Dermis lymphatic vessel endothelial cell (primary cell): ENCODE measurements around the gene ZBTB45. TPM values are rescaled to one million over a fixed set of nuclear protein-coding genes. Genes with fewer than 3 reads are reported as not detected.

Experiments
- total RNA-seq: library from RNA; depleted of rRNA; stranded (reverse); fragments of >200 nt; gene quantifications from 2 replicates; pipeline ENCODE4 v1.2.1, GENCODE V29; 2014

The ZBTB45 gene
- 3.7 and 4.4 TPM in 2 replicates for total RNA-seq

DNA sequence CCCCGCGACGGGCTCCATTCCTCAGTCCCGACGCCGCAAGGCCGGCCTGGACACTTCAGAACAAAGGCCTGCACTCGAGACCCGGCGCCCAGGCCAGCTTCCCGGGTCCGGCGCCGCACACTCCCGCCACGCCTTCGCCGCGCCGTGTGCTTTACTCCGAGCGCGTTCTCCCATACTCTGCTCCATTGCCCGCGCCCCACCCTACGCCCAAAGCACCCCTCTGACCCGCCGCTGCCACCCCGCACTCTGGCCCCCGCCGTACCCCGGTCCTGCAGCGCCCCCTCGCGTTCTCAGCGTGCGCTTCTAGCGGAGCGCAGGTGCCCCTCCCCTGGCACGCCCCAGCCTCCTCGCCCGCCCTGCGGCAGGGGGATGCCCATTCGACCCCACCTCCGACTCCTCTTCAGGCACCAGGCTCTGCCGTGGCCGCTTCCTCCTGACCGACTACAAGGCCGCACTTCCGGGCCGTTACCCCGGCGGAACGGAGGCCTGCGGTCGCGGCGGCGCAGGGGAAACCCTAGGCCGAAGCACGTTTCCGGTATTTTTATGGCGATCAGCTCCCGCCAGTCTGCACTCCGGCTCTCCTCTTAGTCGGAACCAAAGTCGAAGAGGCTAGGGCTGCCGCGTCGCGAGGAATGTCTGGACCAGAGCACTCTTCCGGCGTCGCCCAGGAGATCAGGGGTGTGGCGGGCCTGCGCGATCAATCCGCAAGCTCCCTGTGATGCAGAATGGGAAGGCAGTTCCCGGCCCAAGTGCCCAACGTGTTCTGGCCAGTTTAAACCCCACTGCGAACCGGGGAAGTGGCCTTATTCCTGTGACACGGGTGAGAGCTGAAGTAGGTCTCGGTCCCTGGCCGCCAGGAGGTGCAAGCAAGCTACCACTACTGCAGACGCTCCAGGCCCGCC is at the start of gene ZBTB45:
Gene ZBTB45, minus strand, starts transcription at position 456 of the 902 bp plus-strand sequence. CDS start 2,137 bp downstream, outside the sequence.

DNA sequence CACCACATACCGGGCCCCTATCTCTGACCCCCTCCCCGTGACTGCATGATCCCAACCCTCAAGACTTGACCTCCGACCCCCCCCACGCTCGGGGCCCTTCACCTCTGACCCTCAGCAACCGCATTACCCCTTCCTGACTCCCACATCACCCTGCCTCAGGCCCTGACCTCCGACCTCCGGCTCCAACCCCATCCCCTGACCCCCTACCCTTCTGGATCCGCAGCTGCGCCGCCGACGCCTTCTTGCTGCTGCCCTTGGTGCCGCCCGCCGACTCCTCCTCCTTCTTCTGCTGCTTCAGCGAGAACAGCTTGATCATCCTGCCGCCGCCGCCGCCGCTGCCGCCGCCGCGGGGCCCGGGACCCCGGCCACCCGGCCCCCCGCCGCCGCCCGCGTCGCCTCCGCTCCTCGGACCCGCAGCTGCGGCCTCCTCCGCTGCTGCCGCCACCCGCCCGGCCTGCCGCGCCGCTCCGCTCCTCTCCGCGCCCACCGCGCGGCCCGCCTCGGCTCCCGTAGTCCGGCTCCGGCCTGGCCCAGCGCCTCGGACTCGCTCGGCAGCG is 38.5 kb upstream of the ZBTB45 start, which contains the start of gene UBE2M:
Gene UBE2M, minus strand, starts transcription at position 546 of the 557 bp plus-strand sequence. Its CDS starts 230 bp downstream, at position 316.

DNA sequence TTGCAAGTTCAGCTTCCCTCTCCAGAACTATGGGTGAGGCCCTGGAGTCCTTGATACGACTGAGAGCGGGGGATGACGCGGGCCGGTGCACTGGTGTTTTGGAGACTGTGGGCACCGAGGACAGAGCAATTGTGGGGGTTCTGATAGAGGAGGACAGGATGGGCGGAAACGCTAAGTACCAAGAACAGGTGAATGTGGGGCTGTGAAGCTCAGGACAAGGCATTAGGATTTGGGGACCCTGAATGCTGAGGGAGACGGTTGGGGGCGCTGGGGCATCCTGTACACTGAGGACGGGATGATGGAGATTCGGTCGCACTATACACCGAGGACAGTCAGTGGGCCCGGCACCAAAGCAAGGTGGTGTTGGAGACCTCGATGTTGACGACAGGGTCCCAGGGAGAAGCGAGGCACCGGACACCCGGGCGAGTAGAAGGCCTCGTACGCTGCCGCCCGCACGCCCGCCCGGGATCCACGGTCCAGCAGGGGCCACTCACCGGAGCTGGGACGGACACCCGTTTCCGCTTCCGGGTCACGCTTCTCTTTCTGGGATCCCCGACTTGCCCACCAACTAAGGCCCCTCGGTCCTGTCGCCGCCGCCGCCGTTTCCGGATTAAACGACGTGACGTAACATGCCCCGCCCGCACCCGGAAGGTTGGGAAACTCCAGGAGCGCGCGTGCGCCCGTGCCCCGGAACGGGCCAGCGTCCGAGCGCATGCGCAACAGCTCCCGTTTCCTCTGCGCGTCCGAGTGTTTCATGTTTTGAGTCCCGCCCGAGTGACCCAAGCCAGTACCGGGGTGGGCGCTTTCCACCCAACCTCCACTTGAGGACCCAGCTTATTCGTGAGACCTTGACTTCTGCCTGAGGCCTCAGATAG is 35.1 kb upstream of the ZBTB45 start, which contains the start of gene CHMP2A:
Gene CHMP2A, minus strand, starts transcription at position 612 of the 875 bp plus-strand sequence. CDS start 893 bp downstream, outside the sequence.

DNA sequence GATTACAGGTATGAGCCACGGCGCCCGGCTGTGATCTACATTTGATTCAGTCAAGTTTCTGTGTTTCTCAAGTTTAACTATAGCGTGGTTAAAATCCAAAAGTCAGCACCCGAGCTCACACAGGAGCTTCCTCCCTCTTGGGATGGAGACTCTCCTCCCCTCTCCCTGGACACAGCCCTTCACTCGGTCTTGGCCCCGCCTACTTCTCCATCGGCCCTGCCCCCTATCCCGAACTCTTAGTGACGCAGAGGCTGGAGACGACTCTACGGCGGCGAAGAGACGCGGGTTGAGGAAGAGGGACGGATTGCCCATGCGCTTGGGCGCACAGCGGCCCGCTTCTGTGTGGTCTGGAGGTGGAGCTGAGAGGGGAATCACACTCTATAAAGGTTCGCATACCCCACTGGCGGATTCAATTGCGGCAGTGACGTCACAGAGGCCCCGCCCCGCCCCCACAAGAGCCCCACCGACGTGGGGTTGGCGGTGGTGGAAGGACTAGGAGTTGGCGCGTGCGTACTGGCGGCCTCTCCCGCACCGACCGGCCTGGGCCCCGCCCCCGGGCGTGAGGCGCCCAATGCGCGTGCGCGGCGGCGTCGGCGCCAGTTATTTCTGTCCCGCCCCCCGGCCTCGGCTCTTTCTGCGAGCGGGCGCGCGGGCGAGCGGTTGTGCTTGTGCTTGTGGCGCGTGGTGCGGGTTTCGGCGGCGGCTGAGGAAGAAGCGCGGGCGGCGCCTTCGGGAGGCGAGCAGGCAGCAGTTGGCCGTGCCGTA is 24.4 kb upstream of the ZBTB45 start, which contains the start of gene TRIM28:
Gene TRIM28, plus strand, starts transcription at position 239 of the 765 bp plus-strand sequence. CDS start 694 bp downstream, outside the sequence.

DNA sequence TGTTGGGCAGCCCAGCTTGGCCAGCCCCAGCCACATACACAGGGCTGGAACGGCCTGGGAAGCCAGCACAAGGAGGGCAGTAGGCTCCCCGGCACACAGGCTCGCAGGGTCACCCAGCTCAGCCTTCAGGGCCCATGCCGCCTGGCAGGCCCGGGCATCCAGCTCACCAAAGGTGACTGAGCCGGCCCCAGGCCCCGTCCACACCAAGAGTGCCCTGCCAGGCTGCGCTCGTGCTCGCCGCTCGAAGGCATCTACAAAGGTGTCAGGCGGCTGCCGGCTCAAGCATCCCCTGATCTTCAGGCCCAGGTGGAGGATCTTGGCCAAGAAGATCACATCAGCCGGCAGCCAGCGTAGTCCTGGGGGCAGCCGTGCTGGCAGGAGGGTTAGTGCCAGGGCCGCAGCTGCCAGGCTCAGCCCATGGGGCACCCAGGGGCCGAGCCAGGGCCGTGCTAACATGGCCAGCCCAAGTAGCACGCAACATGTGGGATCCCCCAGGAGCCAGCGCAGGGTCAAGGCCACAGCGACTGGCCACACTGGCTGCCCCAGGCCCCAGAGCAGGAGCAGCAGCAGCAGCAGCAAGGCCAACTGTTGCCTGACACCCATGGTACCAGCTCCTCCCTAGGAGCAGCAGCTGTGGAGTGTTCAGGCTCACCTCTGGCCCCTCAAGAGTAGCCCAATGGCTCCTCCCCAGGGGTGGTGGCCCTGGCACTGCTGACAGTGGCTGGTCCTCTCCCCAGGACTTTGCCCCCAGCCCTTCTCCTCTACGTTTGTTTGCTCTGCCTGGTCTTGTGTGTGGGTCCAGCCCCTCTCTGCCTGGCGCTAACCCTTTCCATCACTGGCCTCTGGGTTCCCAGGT is 8.0 kb downstream of the ZBTB45 start, which contains the start of gene SLC27A5:
Gene SLC27A5, minus strand, starts transcription at position 640 of the 856 bp plus-strand sequence. Its CDS starts 37 bp downstream, at position 603.

DNA sequence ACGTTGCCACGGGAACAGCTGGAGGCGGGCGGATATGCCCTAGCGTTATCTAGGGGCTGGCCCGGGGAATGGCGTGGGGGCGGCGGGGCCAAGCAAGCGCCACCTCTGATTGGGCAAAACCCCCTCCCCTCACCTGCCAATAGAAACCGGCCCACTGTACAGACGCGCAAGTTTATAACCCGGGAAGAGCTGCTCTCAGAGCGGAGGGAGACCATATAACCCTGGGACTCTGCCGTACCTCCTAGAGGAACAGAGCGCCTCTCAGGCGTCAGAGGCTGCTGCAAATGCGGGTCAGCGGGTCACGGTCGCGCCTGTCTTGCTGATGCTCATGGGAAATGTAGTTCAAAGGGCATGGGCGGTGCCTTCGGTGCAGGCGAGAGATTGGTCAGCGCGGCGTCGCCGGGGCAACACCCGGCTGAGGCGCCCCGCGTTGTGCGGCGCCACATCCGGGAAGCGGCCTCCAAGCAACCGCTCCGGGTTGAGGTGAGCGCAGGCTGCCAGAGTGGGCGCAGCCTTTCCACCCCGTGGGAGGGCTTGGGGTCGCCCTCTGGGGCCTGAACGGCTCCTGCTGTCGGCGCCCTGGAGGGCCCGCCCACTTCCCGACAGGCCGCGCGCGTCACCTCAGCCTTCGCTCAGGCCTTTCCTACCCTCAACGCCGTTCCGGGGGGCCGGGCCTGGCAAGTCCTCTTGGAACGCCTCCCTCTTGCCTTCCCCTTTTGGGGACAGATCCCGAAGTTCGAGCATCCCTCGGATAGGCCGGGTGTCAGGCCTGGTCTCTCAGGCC is 43.7 kb downstream of the ZBTB45 start, which contains the start of gene ZNF446:
Gene ZNF446, plus strand, starts transcription at position 639 of the 784 bp plus-strand sequence. CDS start 867 bp downstream, outside the sequence.

DNA sequence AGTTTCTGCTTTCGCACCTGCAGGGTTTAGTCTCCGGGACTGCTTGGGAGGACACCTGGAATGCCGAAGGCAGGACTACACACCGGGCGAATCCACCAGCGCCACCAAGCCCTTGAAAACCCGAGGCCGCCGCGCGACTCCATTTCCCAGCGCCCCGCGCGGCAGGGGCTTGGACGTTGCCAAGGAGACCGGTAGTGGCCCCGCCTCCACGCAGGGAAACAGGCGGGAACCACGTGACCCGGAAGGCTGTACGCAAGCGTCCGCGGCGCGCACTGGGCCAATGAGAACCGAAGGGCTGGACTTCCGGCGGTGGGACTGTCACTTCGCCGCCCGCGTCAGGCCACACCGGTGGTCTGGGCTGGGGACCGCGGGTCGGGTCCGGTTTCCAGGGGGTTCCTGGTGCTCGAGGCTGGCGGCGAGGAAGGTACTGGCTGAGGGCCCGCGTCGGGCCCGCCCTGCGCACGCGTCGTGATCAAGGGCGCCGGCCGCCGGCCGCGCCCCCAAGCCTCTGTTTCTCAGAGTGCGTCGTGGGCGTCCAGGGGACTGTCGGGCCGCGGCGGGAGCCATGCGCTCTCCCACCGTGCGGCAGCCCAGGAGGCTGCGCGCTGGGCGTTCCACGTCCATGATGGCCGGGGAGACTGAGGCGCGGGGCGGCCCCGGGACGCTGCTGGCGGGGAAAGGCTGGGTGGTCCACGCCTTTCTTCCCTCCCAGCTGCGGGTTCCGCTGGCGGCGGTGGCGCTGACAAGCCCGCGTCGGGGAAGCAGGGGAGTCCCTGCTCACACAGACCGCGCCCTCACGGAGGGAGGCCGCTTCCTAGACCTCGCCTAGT is 52.6 kb downstream of the ZBTB45 start, which contains the start of gene ZNF324:
Gene ZNF324, plus strand, starts transcription at position 321 of the 830 bp plus-strand sequence. CDS start 2,106 bp downstream, outside the sequence.

Other genes with a start within 250 kb of the ZBTB45 start
- gene ZNF8, start 240.9 kb downstream of the ZBTB45 start, total RNA-seq, result 3.7 and 5.2 TPM in 2 replicates
- gene ERVK3-1, start 214.4 kb downstream of the ZBTB45 start, total RNA-seq, result 20.9 and 25.0 TPM in 2 replicates
- gene ZSCAN22, start 192.8 kb downstream of the ZBTB45 start, total RNA-seq, result 1.7 and 2.4 TPM in 2 replicates
- 2.7 and 7.3 TPM in 2 replicates for gene A1BG, start 166.3 kb downstream of the ZBTB45 start, total RNA-seq
- 0.76 and 1.0 TPM in 2 replicates for gene ZNF497, start 157.1 kb downstream of the ZBTB45 start, total RNA-seq
- 1.8 and 2.2 TPM in 2 replicates for gene ZNF837, start 138.8 kb downstream of the ZBTB45 start, total RNA-seq
- 2,212 and 2,748 TPM in 2 replicates for gene RPS5, start 132.5 kb downstream of the ZBTB45 start, total RNA-seq
- gene RNF225, start 124.2 kb downstream of the ZBTB45 start, total RNA-seq, result 0.09 TPM in 1 of 2 replicates, not detected in the other
- gene ZNF584, start 111.2 kb downstream of the ZBTB45 start, total RNA-seq, result 9.5 TPM in 2 replicates
- gene ZNF132, start 79.7 kb downstream of the ZBTB45 start, total RNA-seq, result 4.9 and 6.1 TPM in 2 replicates
- gene ZNF324B, start 68.2 kb downstream of the ZBTB45 start, total RNA-seq, result 7.5 and 7.6 TPM in 2 replicates
- gene ZNF324, start 52.7 kb downstream of the ZBTB45 start, total RNA-seq, result 10.6 and 11.6 TPM in 2 replicates
- 3.8 and 4.6 TPM in 2 replicates for gene ZNF446, start 43.5 kb downstream of the ZBTB45 start, total RNA-seq
- gene SLC27A5, start 7.8 kb downstream of the ZBTB45 start, total RNA-seq, result 6.1 and 8.6 TPM in 2 replicates
- gene TRIM28, start 24.3 kb upstream of the ZBTB45 start, total RNA-seq, result 273 and 307 TPM in 2 replicates
- 97.9 and 113 TPM in 2 replicates for gene CHMP2A, start 35.3 kb upstream of the ZBTB45 start, total RNA-seq
- 61.8 and 84.3 TPM in 2 replicates for gene UBE2M, start 38.8 kb upstream of the ZBTB45 start, total RNA-seq
- gene MZF1, start 53.5 kb upstream of the ZBTB45 start, total RNA-seq, result 7.9 TPM in 2 replicates